Left renal cortex interstitium (tissue), 4 donors: ENCODE measurements around the gene ROR1. TPM values are rescaled to one million over a fixed set of nuclear protein-coding genes. Genes with fewer than 3 reads are reported as not detected.

Experiments
- polyA plus RNA-seq, 4 donors: library from polyadenylated mRNA; unstranded; fragments of 120-200 nt; gene quantifications; one replicate each; pipeline ENCODE4 v1.2.1, GENCODE V29; 2013; ENCODE audit not compliant: insufficient read length in 4 of 4

ROR1 gene
- polyA plus RNA-seq, 4 donors, result 29.2 to 38.1 (median 33.3) TPM

Other genes with a start within 250 kb of the ROR1 start
- gene PGM1, start 180.6 kb upstream of the ROR1 start, polyA plus RNA-seq, result 10 to 100 TPM; 28.1 to 35.1 (median 31.6) TPM